GM23338 (cell line): ENCODE measurements around the gene CEBPZ. TPM values are rescaled to one million over a fixed set of nuclear protein-coding genes. Genes with fewer than 3 reads are reported as not detected.
"Not testable (repeated sequence)": the region's sequence is repeated elsewhere in the genome, so short reads cannot be mapped to it uniquely, and the experiment has no call there.

Experiments used
- ATAC-seq: fragments of 200-7000 bp; cut with Tn5 transposase; 3 replicates; pipeline ENCODE4 v1.9.1; 2020
- DNase-seq: peaks from one replicate; pipeline ENCODE4 v3.0.0-alpha.2; 2015; ENCODE audit warnings: low spot score
- H2AFZ ChIP-seq: fragments of 200-600 bp; sonication (generic); 2 replicates; pipeline ENCODE4 v1.8.0; 2016; ENCODE audit warnings: antibody characterized with exemption, mild to moderate bottlenecking, moderate library complexity
- H3F3A ChIP-seq: fragments of 200-600 bp; sonication (generic); replicated peaks from 2 replicates; pipeline ENCODE4 v1.8.0; 2017; ENCODE audit warnings: antibody characterized with exemption, mixed run types, low read depth
- H3K27ac ChIP-seq: fragments of 200-600 bp; sonication (generic); 2 replicates; pipeline ENCODE4 v1.6.1; 2016; ENCODE audit warnings: low read depth
- H3K27me3 ChIP-seq: fragments of 200-600 bp; sonication (generic); 2 replicates; pipeline ENCODE4 v1.8.0; 2016; ENCODE audit warnings: mild to moderate bottlenecking, mixed run types, moderate library complexity; ENCODE audit not compliant: insufficient read depth
- H3K36me3 ChIP-seq: fragments of 200-600 bp; sonication (generic); 2 replicates; pipeline ENCODE4 v1.8.0; 2016; ENCODE audit warnings: mild to moderate bottlenecking; ENCODE audit not compliant: insufficient read depth
- H3K4me1 ChIP-seq: fragments of 200-600 bp; sonication (generic); 2 replicates; pipeline ENCODE4 v1.8.0; 2016; ENCODE audit warnings: mild to moderate bottlenecking, moderate library complexity; ENCODE audit not compliant: insufficient read depth
- H3K4me2 ChIP-seq: fragments of 200-600 bp; sonication (generic); 2 replicates; pipeline ENCODE4 v1.7.1; 2017; ENCODE audit warnings: mixed run types
- H3K4me3 ChIP-seq: fragments of 200-600 bp; sonication (generic); 2 replicates; pipeline ENCODE4 v1.6.1; 2016; ENCODE audit warnings: mixed run types
- H3K79me2 ChIP-seq: fragments of 200-600 bp; sonication (generic); replicated peaks from 2 replicates; pipeline ENCODE4 v1.8.0; 2017; ENCODE audit warnings: mild to moderate bottlenecking; ENCODE audit not compliant: insufficient read depth
- H3K9me2 ChIP-seq: fragments of 200-600 bp; sonication (generic); 2 replicates; pipeline ENCODE4 v1.8.0; 2017; ENCODE audit not compliant: insufficient read depth
- H4K20me1 ChIP-seq: fragments of 200-600 bp; sonication (generic); replicated peaks from 2 replicates; pipeline ENCODE4 v1.8.0; 2017; ENCODE audit warnings: mild to moderate bottlenecking; ENCODE audit not compliant: insufficient read depth
- H3K27ac Mint-ChIP-seq: 2 replicates; pipeline ENCODE4 v1.8.0; 2020; ENCODE audit warnings: inconsistent platforms, mild to moderate bottlenecking, moderate library complexity, mixed read lengths
- H3K27me3 Mint-ChIP-seq: 3 replicates; pipeline ENCODE4 v1.8.0; 2022; ENCODE audit warnings: low read depth, mild to moderate bottlenecking, moderate library complexity, mixed read lengths, inconsistent platforms; ENCODE audit not compliant: insufficient read depth, poor library complexity
- H3K36me3 Mint-ChIP-seq: 3 replicates; pipeline ENCODE4 v1.8.0; 2021; ENCODE audit warnings: low read depth, mild to moderate bottlenecking, inconsistent platforms, moderate library complexity, mixed read lengths
- H3K4me1 Mint-ChIP-seq: 3 replicates; pipeline ENCODE4 v1.8.0; 2020; ENCODE audit warnings: mild to moderate bottlenecking, inconsistent platforms, mixed read lengths
- H3K4me3 Mint-ChIP-seq: 3 replicates; pipeline ENCODE4 v1.8.0; 2021; ENCODE audit warnings: moderate library complexity, mild to moderate bottlenecking, inconsistent platforms, mixed read lengths
- H3K9me3 Mint-ChIP-seq: 3 replicates; pipeline ENCODE4 v1.8.0; 2020; ENCODE audit warnings: moderate library complexity, mild to moderate bottlenecking, inconsistent platforms, mixed read lengths
- CREB1 ChIP-seq: fragments of 250-450 bp; sonication (Bioruptor Pico); IDR thresholded peaks from 2 replicates; pipeline ENCODE4 v1.5.0; 2020; ENCODE audit warnings: low read depth, mild to moderate bottlenecking, moderate library complexity
- EZH2phosphoT487 ChIP-seq: fragments of 200-600 bp; sonication (generic); IDR thresholded peaks from one replicate; pipeline ENCODE4 v1.8.1; 2018; ENCODE audit warnings: antibody characterized with exemption; ENCODE audit not compliant: unreplicated experiment
- POLR2AphosphoS5 ChIP-seq: IDR thresholded peaks from 2 replicates; pipeline ENCODE4 v1.6.1; 2016; ENCODE audit warnings: antibody characterized with exemption, low read depth
- STAT1 ChIP-seq: IDR thresholded peaks from one replicate; pipeline ENCODE4 v1.6.1; 2016; ENCODE audit warnings: antibody characterized with exemption; ENCODE audit not compliant: unreplicated experiment
- ZNF114 ChIP-seq: fragments of 250-450 bp; sonication (Bioruptor Pico); IDR thresholded peaks from 2 replicates; pipeline ENCODE4 v1.5.0; 2020; ENCODE audit warnings: mild to moderate bottlenecking, moderate library complexity
- ZNF331 ChIP-seq: fragments of 250-450 bp; sonication (Bioruptor Pico); IDR thresholded peaks from 2 replicates; pipeline ENCODE4 v1.5.0; 2020; ENCODE audit warnings: low read depth, mild to moderate bottlenecking, moderate library complexity
- polyA plus RNA-seq: library from polyadenylated mRNA; unstranded; fragments of >200 nt; fragmentation: Nextera tagmentation; extraction: Ambion mirVana; gene quantifications from 2 replicates; pipeline ENCODE4 v1.2.1, GENCODE V29; 2016
- total RNA-seq: library from RNA; depleted of rRNA; stranded (reverse); fragments of >200 nt; shearing (Covaris generic); gene quantifications from 2 replicates; pipeline ENCODE4 v1.2.3, GENCODE V29; 2014
- TF ChIP-seq, protein P1 (sequence below): IDR thresholded peaks from 2 replicates; pipeline ENCODE4 v1.6.1; 2016; ENCODE audit warnings: antibody characterized with exemption
- TF ChIP-seq, protein P2 (sequence below), 2 experiments: fragments of 200-600 bp in 1 of 2; sonication (generic) in 1 of 2; conservative IDR thresholded peaks; 2 replicates each; pipeline versions ENCODE4 v1.5.1 to v1.6.1; 2016 to 2017; ENCODE audit warnings: antibody characterized with exemption in 2 of 2, low read depth in 2 of 2, mild to moderate bottlenecking in 2 of 2, moderate library complexity in 1 of 2
- TF ChIP-seq, protein P3 (sequence below): fragments of 250-450 bp; sonication (Bioruptor Pico); IDR thresholded peaks from 2 replicates; pipeline ENCODE4 v1.5.0; 2020; ENCODE audit warnings: mild to moderate bottlenecking, moderate library complexity

CEBPZ gene
- total and polyA plus RNA-seq, 2 experiments from 2014 or later: 133 to 185 TPM

DNA sequence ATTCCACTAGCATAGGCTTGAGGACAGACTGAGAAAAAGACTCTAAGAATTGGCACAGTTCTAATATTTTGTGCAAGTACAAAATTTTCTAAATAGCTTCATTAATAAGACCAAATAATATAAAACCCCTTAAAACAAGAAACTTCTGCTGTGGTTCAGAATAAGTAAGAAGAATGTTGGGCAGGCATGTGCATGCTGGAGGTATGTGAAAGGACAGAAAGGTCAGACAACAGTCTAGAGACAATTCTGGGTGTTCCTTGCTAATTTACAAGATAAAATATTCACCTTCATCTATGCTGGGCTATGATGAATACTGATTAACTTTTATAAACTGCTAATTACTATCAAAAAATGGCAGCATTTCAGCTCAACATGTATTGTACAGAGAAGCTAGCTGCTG, 20.2 kb downstream of the CEBPZ start (continued):
- TF ChIP-seq ZNF331 (CRISPR knock-in tag): no peak
- TF ChIP-seq STAT1: no peak
- TF ChIP-seq, protein P1, sequence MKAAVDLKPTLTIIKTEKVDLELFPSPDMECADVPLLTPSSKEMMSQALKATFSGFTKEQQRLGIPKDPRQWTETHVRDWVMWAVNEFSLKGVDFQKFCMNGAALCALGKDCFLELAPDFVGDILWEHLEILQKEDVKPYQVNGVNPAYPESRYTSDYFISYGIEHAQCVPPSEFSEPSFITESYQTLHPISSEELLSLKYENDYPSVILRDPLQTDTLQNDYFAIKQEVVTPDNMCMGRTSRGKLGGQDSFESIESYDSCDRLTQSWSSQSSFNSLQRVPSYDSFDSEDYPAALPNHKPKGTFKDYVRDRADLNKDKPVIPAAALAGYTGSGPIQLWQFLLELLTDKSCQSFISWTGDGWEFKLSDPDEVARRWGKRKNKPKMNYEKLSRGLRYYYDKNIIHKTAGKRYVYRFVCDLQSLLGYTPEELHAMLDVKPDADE: no peak
- TF ChIP-seq CREB1 (CRISPR knock-in tag): no peak
- TF ChIP-seq, protein P2, sequence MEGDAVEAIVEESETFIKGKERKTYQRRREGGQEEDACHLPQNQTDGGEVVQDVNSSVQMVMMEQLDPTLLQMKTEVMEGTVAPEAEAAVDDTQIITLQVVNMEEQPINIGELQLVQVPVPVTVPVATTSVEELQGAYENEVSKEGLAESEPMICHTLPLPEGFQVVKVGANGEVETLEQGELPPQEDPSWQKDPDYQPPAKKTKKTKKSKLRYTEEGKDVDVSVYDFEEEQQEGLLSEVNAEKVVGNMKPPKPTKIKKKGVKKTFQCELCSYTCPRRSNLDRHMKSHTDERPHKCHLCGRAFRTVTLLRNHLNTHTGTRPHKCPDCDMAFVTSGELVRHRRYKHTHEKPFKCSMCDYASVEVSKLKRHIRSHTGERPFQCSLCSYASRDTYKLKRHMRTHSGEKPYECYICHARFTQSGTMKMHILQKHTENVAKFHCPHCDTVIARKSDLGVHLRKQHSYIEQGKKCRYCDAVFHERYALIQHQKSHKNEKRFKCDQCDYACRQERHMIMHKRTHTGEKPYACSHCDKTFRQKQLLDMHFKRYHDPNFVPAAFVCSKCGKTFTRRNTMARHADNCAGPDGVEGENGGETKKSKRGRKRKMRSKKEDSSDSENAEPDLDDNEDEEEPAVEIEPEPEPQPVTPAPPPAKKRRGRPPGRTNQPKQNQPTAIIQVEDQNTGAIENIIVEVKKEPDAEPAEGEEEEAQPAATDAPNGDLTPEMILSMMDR (conservative IDR thresholded peaks at IDR 0.05; ENCODE audit: low read depth in 2 of 2): no peak

DNA sequence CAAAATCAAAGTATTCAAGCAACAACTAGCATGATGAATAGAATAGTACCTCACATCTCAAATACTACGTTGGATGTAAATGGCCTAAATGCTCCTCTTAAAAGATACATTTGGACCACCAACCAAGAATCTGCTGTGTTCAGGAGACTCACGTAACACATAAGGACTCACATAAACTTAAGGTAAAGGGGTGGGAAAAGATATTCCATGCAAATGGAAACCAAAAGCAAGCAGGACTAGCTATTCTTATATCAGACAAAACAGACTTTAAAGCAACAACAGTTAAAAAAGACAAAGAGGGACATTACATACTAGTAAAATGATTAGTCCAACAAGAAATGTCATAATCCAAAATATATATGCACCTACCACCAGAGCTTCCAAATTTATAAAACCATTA, 24.6 kb downstream of the CEBPZ start:
- H3K4me2 ChIP-seq, H4K20me1 ChIP-seq, H3K4me3 ChIP-seq, ATAC-seq, DNase-seq, H3K4me1 ChIP-seq, H2AFZ ChIP-seq, H3K9me2 ChIP-seq, H3K27me3 ChIP-seq: not testable (repeated sequence)
- Histone ChIP-seq H3K79me2 (peaks cover 62% of the 10 kb centered on the region), H3K27ac (peak overlapping the region; percentile 97), H3F3A (peaks cover 14% of the 10 kb centered on the region), H3K36me3 (peaks cover 75% of the 10 kb centered on the region)
- Mint-ChIP-seq H3K9me3 (peaks cover 85% of the 10 kb centered on the region), H3K36me3 (peaks cover 100% of the 10 kb centered on the region), H3K4me1 (peaks cover 36% of the 10 kb centered on the region), H3K4me3 (peak overlapping the region; percentile 16; the same call in 1 of the 3 replicates), H3K27me3 (peaks cover 34% of the 10 kb centered on the region), H3K27ac (peak overlapping the region; percentile 98)

DNA sequence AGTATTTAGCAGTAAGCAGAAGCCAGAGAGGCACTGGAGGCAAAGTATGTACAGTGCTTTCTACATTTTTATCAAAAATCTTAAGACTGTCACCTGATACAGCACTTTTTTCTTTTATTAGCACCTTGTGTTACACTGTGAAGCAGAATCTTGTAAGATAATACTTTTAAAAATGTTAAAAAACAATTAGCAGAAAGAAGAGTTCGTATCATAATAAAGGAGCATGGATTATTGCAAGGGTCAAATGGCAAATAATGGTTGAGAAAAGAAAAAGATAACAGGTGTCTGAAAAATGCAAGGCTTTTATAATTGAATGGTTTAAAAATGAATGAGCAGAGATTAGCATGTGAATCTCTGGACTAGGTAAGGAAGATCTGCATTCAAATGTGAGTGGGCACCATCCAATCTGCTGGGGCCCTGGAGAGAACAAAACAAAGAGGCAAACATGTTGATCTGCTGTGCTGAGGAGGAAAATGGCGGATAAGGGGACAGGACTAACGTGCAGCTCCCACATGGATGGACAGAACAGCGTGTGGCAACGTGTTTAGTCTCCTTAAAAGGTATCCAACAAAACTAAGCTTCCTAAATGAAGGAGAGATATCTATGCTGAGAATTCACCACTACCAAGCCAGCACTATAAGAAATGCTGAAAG, 25.6 kb downstream of the CEBPZ start:
- H3F3A ChIP-seq: peaks cover 15% of the 10 kb centered on the region
- DNase-seq (peak; percentile 86), ATAC-seq (peak; percentile 96)
- H3K4me3 ChIP-seq: peak overlapping the region; percentile 9
- no peak overlapping the region for H2AFZ ChIP-seq
- H3K4me1 Mint-ChIP-seq: peaks cover 38% of the 10 kb centered on the region
- no peaks in the 10 kb centered on the region for H3K27me3 ChIP-seq
- no peaks in the 10 kb centered on the region for H3K9me2 ChIP-seq
- peaks cover 83% of the 10 kb centered on the region for H3K9me3 Mint-ChIP-seq
- peaks cover 65% of the 10 kb centered on the region for H3K79me2 ChIP-seq
- peak overlapping the region; percentile 98 for H3K27ac Mint-ChIP-seq
- peak overlapping the region; percentile 97 for H3K27ac ChIP-seq
- peaks cover 100% of the 10 kb centered on the region for H3K36me3 Mint-ChIP-seq
- peaks cover 75% of the 10 kb centered on the region for H3K36me3 ChIP-seq
- H3K4me2 ChIP-seq: peak overlapping the region; percentile 45
- H4K20me1 ChIP-seq: no peaks in the 10 kb centered on the region
- H3K4me1 ChIP-seq: peaks cover 15% of the 10 kb centered on the region
- H3K4me3 Mint-ChIP-seq: peak overlapping the region; percentile 27
- peaks cover 34% of the 10 kb centered on the region for H3K27me3 Mint-ChIP-seq
- TF ChIP-seq, protein P1: no peak
- TF ChIP-seq EZH2phosphoT487: no peak
- no peak for TF ChIP-seq ZNF114 (CRISPR knock-in tag)
- TF ChIP-seq, protein P3, sequence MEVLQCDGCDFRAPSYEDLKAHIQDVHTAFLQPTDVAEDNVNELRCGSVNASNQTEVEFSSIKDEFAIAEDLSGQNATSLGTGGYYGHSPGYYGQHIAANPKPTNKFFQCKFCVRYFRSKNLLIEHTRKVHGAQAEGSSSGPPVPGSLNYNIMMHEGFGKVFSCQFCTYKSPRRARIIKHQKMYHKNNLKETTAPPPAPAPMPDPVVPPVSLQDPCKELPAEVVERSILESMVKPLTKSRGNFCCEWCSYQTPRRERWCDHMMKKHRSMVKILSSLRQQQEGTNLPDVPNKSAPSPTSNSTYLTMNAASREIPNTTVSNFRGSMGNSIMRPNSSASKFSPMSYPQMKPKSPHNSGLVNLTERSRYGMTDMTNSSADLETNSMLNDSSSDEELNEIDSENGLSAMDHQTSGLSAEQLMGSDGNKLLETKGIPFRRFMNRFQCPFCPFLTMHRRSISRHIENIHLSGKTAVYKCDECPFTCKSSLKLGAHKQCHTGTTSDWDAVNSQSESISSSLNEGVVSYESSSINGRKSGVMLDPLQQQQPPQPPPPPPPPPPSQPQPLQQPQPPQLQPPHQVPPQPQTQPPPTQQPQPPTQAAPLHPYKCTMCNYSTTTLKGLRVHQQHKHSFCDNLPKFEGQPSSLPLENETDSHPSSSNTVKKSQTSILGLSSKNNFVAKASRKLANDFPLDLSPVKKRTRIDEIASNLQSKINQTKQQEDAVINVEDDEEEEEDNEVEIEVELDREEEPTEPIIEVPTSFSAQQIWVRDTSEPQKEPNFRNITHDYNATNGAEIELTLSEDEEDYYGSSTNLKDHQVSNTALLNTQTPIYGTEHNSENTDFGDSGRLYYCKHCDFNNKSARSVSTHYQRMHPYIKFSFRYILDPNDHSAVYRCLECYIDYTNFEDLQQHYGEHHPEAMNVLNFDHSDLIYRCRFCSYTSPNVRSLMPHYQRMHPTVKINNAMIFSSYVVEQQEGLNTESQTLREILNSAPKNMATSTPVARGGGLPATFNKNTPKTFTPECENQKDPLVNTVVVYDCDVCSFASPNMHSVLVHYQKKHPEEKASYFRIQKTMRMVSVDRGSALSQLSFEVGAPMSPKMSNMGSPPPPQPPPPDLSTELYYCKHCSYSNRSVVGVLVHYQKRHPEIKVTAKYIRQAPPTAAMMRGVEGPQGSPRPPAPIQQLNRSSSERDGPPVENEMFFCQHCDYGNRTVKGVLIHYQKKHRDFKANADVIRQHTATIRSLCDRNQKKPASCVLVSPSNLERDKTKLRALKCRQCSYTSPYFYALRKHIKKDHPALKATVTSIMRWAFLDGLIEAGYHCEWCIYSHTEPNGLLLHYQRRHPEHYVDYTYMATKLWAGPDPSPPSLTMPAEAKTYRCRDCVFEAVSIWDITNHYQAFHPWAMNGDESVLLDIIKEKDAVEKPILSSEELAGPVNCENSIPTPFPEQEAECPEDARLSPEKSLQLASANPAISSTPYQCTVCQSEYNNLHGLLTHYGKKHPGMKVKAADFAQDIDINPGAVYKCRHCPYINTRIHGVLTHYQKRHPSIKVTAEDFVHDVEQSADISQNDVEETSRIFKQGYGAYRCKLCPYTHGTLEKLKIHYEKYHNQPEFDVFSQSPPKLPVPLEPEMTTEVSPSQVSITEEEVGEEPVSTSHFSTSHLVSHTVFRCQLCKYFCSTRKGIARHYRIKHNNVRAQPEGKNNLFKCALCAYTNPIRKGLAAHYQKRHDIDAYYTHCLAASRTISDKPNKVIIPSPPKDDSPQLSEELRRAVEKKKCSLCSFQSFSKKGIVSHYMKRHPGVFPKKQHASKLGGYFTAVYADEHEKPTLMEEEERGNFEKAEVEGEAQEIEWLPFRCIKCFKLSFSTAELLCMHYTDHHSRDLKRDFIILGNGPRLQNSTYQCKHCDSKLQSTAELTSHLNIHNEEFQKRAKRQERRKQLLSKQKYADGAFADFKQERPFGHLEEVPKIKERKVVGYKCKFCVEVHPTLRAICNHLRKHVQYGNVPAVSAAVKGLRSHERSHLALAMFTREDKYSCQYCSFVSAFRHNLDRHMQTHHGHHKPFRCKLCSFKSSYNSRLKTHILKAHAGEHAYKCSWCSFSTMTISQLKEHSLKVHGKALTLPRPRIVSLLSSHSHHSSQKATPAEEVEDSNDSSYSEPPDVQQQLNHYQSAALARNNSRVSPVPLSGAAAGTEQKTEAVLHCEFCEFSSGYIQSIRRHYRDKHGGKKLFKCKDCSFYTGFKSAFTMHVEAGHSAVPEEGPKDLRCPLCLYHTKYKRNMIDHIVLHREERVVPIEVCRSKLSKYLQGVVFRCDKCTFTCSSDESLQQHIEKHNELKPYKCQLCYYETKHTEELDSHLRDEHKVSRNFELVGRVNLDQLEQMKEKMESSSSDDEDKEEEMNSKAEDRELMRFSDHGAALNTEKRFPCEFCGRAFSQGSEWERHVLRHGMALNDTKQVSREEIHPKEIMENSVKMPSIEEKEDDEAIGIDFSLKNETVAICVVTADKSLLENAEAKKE (CRISPR knock-in tag): peak; percentile 21; the same call in 1 of the 2 replicates
- TF ChIP-seq POLR2AphosphoS5: peak; percentile 70
